ENCODE measurements around the gene FNIP1. TPM values are rescaled to one million over a fixed set of nuclear protein-coding genes. Genes with fewer than 3 reads are reported as not detected.
"Not testable (repeated sequence)": the region's sequence is repeated elsewhere in the genome, so short reads cannot be mapped to it uniquely, and the experiment has no call there.

Gene FNIP1
- total RNA-seq, 1 donor from 2014 or later, result 24.0 TPM

DNA sequence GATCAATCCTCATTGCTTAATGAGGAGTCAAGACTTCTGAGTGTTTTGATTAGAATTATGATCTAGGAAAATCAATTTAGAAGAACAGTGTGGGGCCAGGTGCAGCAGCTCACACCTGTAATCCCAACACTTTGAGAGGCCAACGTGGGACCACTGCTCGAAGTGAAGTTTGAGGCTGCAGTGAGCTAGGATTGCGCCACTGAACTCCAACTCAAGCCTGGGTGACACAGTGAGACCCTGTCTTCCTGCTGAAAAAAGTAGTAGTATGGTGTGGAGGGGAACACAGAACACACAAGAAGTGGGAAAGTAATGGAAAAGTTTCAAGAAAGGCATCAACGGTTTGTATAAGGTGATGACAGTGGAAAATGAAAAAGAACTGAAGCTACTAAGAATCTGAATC is 9.1 kb downstream of the FNIP1 start:
- intact Hi-C loops (cut with micrococcal nuclease), result no loop called here

GRCh38 chr5:131786900-131787692 is 9.7 kb downstream of the FNIP1 start:
- intact Hi-C loops (cut with micrococcal nuclease), result no loop called here

GRCh38 chr5:131786036-131786435 is 10.8 kb downstream of the FNIP1 start:
- intact Hi-C loops (cut with micrococcal nuclease), result no loop called here

GRCh38 chr5:131783874-131784273 is 12.9 kb downstream of the FNIP1 start:
- intact Hi-C loops (cut with micrococcal nuclease), result no loop called here

- intact Hi-C loops (cut with micrococcal nuclease), result no loop called here
Observed at GRCh38 chr5:131783357-131783756, 13.5 kb downstream of the FNIP1 start.

DNA sequence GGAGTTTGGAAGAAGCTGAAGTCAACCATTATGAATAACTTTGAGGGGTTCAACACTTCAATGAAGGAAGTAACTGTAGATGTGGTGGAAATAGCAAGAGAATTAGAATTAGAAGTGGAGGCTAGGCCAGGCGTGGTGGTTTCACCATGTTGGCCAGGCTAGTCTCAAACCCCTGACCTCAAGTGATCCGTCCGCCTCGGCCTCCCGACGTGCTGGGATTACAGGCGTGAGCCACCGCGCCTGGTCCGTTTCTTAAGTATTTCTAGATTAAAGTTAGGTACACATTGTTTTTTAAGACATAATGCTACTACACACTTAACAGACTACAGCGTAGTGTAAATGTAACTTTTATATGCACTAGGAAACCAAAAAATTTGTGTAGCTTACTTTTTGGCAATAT is 14.1 kb downstream of the FNIP1 start:
- intact Hi-C loops (cut with micrococcal nuclease), result no loop called here

DNA sequence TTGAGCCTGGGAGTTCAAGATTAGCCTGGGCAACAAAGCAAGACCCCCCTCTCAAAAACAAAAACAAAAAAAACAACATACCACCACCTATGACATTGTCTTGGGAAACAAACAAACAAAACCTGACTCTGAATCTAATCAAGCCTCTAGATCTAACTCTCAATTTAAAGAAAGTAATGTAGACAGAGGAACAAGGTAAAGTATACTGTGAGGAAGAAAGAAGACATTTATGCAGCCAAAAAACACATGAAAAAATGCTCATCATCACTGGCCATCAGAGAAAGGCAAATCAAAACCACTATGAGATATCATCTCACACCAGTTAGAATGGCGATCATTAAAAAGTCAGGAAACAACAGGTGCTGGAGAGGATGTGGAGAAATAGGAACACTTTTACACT is 18.7 kb downstream of the FNIP1 start:
- intact Hi-C loops (cut with micrococcal nuclease), result not testable (repeated sequence)

GRCh38 chr5:131776450-131776849 is 20.4 kb downstream of the FNIP1 start:
- intact Hi-C loops (cut with micrococcal nuclease), result no loop called here

DNA sequence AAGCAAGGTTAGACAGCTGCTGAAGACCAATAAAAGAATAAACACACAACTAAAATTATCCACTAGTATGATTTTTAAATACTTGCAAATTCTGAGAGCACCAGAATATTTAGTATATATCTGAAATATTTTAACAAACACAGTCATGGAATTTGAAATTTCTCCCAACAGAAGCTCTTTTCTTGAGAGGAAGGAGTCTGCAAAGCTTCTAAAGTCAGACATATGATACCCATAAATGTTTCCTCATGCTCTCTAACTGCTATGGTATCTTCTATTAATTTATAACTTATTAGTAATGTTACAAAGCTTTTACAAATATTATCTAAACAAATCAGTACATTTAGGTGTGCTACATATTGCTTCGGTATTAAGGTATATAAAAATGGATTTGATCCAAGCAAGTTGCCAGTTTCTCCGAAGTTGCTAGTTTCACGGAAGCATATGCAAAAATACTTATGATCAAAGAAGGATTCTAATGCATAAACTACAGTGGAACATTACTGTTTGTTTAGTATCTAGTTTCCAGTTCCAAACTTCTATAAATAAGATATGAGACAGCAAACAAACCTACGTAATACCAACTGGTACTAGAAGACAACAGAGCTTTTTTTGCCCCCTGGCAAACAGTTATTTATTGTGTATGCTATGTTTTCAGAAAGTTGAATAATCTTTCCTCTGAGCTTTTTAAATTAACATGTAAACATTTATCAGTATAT is 22.0 kb downstream of the FNIP1 start:
- intact Hi-C loops (cut with micrococcal nuclease), result no loop called here

GRCh38 chr5:131773805-131774204 is 23.0 kb downstream of the FNIP1 start:
- intact Hi-C loops (cut with micrococcal nuclease), result no loop called here

GRCh38 chr5:131771692-131772091 is 25.1 kb downstream of the FNIP1 start:
- intact Hi-C loops (cut with micrococcal nuclease), result no loop called here

DNA sequence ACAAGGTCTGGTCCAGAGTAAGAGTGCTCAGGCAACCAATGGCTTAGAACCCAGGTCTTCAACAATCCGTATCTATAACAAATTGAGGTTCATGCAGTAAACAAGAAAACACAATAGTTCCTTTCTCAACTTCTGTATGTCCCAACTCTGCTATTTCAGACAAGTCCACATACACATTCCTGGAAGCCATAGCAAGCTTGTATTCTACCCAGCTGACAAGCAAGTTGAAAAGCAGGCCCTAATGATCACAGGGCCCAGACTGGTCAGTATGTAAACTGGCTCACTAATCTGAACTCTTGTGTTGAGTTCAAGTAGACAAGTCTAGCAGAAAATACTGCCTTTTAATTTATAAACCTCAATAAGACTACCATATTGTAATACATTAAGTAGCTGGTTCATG is 26.9 kb downstream of the FNIP1 start:
- intact Hi-C loops (cut with micrococcal nuclease), result no loop called here

GRCh38 chr5:131769336-131769735 is 27.5 kb downstream of the FNIP1 start:
- intact Hi-C loops (cut with micrococcal nuclease), result no loop called here

GRCh38 chr5:131767891-131768290 is 28.9 kb downstream of the FNIP1 start:
- intact Hi-C loops (cut with micrococcal nuclease), result no loop called here

DNA sequence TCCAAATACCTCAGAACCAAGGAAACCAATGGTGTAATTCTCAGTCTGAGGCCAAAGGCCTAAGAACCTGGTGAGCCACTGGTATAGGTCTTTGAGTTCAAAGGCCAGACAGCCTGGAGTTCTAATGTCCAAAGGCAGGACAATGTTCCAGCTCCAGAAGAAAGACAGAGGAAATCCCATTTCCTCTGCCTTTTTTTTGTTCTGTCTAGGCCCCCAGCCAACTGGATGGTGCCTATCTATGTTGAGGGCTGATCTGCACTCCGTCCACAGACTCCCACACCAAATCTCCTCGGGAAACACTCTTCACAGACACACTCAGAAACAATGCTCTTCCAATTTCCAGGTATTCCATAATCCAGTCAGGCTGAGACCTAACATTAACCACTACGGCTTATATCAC is 30.1 kb downstream of the FNIP1 start:
- intact Hi-C loops (cut with micrococcal nuclease), result no loop called here

DNA sequence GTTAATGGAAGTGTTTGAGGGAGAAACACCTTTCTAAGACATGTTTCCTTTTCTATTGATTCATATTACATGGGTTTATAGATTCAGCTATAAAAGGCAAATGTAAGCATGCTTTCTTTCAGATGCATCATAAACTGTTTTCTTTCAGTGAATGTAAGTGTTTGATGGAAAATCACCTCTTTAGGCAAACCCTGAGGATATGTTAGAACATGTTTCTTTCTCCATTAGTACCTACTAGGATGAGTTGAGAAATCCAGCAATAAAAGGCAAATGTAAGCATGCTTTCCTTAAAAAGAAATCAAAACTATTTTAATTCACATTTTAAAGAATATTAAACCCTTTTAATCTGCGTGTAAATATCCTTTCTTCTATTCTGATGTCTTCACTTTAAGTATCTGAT is 31.6 kb downstream of the FNIP1 start:
- intact Hi-C loops (cut with micrococcal nuclease), result no loop called here

GRCh38 chr5:131763968-131764367 is 32.8 kb downstream of the FNIP1 start:
- intact Hi-C loops (cut with micrococcal nuclease), result no loop called here

- intact Hi-C loops (cut with micrococcal nuclease), result no loop called here
Observed at GRCh38 chr5:131760793-131761192, 36.0 kb downstream of the FNIP1 start.

GRCh38 chr5:131759704-131760103 is 37.1 kb downstream of the FNIP1 start:
- intact Hi-C loops (cut with micrococcal nuclease), result no loop called here

DNA sequence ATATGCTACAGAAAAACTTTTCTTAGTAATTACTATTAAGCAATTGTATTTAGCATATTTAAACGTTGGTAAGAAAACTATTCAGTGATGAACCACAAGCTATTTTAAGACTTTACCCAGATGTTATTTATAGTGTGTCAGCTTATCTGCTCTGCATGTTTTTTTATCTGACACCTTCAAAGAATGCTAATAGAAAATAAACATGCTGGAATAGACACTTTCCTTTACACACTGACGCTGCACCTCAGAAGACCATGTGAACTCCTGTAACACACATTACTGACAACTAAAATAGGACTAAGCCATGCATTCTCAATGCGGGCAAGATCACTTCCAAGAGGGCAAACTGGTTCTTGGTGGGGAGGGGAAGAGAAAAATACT is 38.3 kb downstream of the FNIP1 start:
- intact Hi-C loops (cut with micrococcal nuclease), result no loop called here

GRCh38 chr5:131757830-131758519 is 38.8 kb downstream of the FNIP1 start:
- intact Hi-C loops (cut with micrococcal nuclease), result no loop called here

GRCh38 chr5:131756942-131757341 is 39.9 kb downstream of the FNIP1 start:
- intact Hi-C loops (cut with micrococcal nuclease), result no loop called here

Data from T-helper 2 cell treated with Interferon-gamma antibody and Interleukin-4, amounts not matched to agents 100 ng/mL and 5 ng/mL, for 36 hours (primary cell).